ENCODE data around the gene NAP1L2. TPM values are rescaled to one million over a fixed set of nuclear protein-coding genes. Genes with fewer than 3 reads are reported as not detected.

NAP1L2 gene, protein sequence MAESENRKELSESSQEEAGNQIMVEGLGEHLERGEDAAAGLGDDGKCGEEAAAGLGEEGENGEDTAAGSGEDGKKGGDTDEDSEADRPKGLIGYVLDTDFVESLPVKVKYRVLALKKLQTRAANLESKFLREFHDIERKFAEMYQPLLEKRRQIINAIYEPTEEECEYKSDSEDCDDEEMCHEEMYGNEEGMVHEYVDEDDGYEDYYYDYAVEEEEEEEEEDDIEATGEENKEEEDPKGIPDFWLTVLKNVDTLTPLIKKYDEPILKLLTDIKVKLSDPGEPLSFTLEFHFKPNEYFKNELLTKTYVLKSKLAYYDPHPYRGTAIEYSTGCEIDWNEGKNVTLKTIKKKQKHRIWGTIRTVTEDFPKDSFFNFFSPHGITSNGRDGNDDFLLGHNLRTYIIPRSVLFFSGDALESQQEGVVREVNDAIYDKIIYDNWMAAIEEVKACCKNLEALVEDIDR
- 0.23 and 0.70 TPM in 2 replicates for total RNA-seq (ENCODE audit: low replicate concordance)

DNA sequence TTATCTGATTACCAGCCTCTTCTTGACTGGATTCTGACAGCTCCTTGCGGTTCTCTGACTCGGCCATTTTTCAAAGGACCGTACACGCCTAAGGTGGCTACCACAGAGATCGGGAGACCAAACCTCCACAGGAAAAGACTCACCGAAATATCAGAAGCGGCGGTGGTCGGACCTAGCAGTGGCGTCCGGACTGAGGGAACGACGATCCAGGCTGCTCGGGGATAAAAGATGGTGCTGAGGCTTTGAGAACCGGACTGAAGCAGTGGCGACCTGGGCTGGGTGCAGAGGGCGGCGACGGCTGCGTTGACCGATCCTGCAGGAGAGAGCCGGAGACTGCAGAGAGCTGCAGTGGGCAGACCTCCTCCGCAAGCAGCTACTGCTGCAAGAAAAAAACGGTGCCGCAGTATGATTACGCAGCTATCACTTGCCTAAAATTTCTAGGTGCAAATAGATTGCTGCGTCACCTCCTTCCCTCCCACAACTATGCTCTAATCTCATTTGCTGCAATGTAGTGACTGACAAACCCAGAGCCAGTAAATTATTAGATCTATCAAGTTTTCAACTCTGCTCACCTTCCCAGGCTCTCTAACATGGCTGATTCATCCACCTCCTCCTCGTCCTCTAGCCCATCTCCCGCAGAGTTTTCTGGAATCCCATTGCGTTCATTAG, at the start of gene NAP1L2:
NAP1L2 (minus strand) TSS at position 426 of the 669 bp plus-strand sequence; CDS start at position 67, 359 bp downstream.

Other genes starting within 250 kb of the NAP1L2 start
- gene PABPC1L2B, start 211.9 kb downstream of the NAP1L2 start, total RNA-seq (ENCODE audit: low replicate concordance) = not detected in 2 replicates
- gene PABPC1L2A, start 135.3 kb downstream of the NAP1L2 start, total RNA-seq (ENCODE audit: low replicate concordance) = not detected in 2 replicates
- gene CDX4, start 232.2 kb upstream of the NAP1L2 start, total RNA-seq (ENCODE audit: low replicate concordance) = not detected in 2 replicates

All from smooth muscle cell of the coronary artery (primary cell).